Uterus (tissue), 2 donors: ENCODE measurements around the gene PRR30.

Experiments used
- POLR2A ChIP-seq, 2 donors: fragments of 450-650 bp; IDR thresholded peaks; one replicate each; pipeline ENCODE4 v1.6.1; 2016; ENCODE audit warnings: antibody characterized with exemption in 2 of 2, mild to moderate bottlenecking in 1 of 2, moderate library complexity in 1 of 2
- TF ChIP-seq, protein P1 (sequence below), 4 experiments: fragments of 200-600 bp in 2 of 4; fragments of 450-650 bp in 2 of 4; sonication (generic) in 2 of 4; IDR thresholded peaks; one replicate each; pipeline ENCODE4 v1.5.1; 2016 to 2019; ENCODE audit warnings: antibody characterized with exemption in 4 of 4, mild to moderate bottlenecking in 2 of 4, moderate library complexity in 1 of 4

- TF ChIP-seq, protein P1, sequence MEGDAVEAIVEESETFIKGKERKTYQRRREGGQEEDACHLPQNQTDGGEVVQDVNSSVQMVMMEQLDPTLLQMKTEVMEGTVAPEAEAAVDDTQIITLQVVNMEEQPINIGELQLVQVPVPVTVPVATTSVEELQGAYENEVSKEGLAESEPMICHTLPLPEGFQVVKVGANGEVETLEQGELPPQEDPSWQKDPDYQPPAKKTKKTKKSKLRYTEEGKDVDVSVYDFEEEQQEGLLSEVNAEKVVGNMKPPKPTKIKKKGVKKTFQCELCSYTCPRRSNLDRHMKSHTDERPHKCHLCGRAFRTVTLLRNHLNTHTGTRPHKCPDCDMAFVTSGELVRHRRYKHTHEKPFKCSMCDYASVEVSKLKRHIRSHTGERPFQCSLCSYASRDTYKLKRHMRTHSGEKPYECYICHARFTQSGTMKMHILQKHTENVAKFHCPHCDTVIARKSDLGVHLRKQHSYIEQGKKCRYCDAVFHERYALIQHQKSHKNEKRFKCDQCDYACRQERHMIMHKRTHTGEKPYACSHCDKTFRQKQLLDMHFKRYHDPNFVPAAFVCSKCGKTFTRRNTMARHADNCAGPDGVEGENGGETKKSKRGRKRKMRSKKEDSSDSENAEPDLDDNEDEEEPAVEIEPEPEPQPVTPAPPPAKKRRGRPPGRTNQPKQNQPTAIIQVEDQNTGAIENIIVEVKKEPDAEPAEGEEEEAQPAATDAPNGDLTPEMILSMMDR (IDR thresholded peaks at IDR 0.05): no peak
- TF ChIP-seq POLR2A (IDR thresholded peaks at IDR 0.05): no peak
These were observed at the start of gene PRR30 for GRCh38 chr2:27139310-27139709.
